Measurements from ENCODE around the gene PARD6A. TPM values are rescaled to one million over a fixed set of nuclear protein-coding genes. Genes with fewer than 3 reads are reported as not detected.

Gene PARD6A
- total and polyA plus RNA-seq, 2 of the 13 experiments (the other 11 are each of a cell fraction or from before 2014, with no cell fraction given) = 3.5 to 4.3 TPM

GRCh38 chr16:67660564-67661028 is at the start of gene PARD6A (continued):
- TF ChIP-seq HOXA3 (CRISPR knock-in tag; IDR thresholded peaks at IDR 0.05) = peak; percentile 97
- 0 out of 2 replicates have a peak, but pooled peaks have one; percentile 73 for TF ChIP-seq ZNF749 (CRISPR knock-in tag; IDR thresholded peaks at IDR 0.05; ENCODE audit: borderline replicate concordance)
- no peak for TF ChIP-seq ZNF18 (CRISPR knock-in tag; IDR thresholded peaks at IDR 0.05; ENCODE audit: insufficient replicate concordance)
- TF ChIP-seq PHF8 (CRISPR knock-in tag; IDR thresholded peaks at IDR 0.05) = no peak
- 0 out of 2 replicates have a peak, but pooled peaks have one; percentile 1 for TF ChIP-seq NRL (CRISPR knock-in tag; IDR thresholded peaks at IDR 0.05; ENCODE audit: borderline replicate concordance)
- TF ChIP-seq ZNF205 (CRISPR knock-in tag; IDR thresholded peaks at IDR 0.05) = 0 out of 2 replicates have a peak, but pooled peaks have one; percentile 3
- TF ChIP-seq ZNF414 (CRISPR knock-in tag; IDR thresholded peaks at IDR 0.05) = no peak
- TF ChIP-seq ZNF543 (CRISPR knock-in tag; IDR thresholded peaks at IDR 0.05) = no peak
- TF ChIP-seq NFE2L1 (CRISPR knock-in tag; IDR thresholded peaks at IDR 0.05; ENCODE audit: borderline replicate concordance) = no peak
- TF ChIP-seq GRHL1 (CRISPR knock-in tag; conservative IDR thresholded peaks at IDR 0.05) = no peak
- TF ChIP-seq ZNF432 (CRISPR knock-in tag; IDR thresholded peaks at IDR 0.05; ENCODE audit: borderline replicate concordance) = no peak
- no peak for TF ChIP-seq ZNF460 (CRISPR knock-in tag; IDR thresholded peaks at IDR 0.05; ENCODE audit: borderline replicate concordance)
- no peak for TF ChIP-seq MTA3 (CRISPR knock-in tag; IDR thresholded peaks at IDR 0.05)
- TF ChIP-seq DPF2 (CRISPR knock-in tag; IDR thresholded peaks at IDR 0.05; ENCODE audit: borderline replicate concordance, low read depth) = no peak
- no peak for TF ChIP-seq ZNF484 (CRISPR knock-in tag; IDR thresholded peaks at IDR 0.05; ENCODE audit: borderline replicate concordance, low read depth)
- TF ChIP-seq NR2F1 (CRISPR knock-in tag; IDR thresholded peaks at IDR 0.05) = no peak
- no peak for TF ChIP-seq RAD21 (CRISPR knock-in tag; IDR thresholded peaks at IDR 0.05)
- TF ChIP-seq TBX3 (IDR thresholded peaks at IDR 0.05; ENCODE audit: borderline replicate concordance) = no peak
- no peak for TF ChIP-seq PRDM4 (CRISPR knock-in tag; IDR thresholded peaks at IDR 0.05; ENCODE audit: borderline replicate concordance)
- TF ChIP-seq GFI1 (CRISPR knock-in tag; IDR thresholded peaks at IDR 0.05; ENCODE audit: borderline replicate concordance) = no peak
- TF ChIP-seq ZNF790 (CRISPR knock-in tag; IDR thresholded peaks at IDR 0.05; ENCODE audit: borderline replicate concordance) = no peak
- TF ChIP-seq CTCF (CRISPR knock-in tag; IDR thresholded peaks at IDR 0.05) = peak; percentile 32; the same call in 1 of the 2 replicates

Measured in HepG2 (cell line).